Ishikawa (cell line): Measurements from ENCODE around the gene TMEFF2.

Experiments
- CEBPB ChIP-seq: IDR thresholded peaks from 2 replicates; pipeline ENCODE4 v1.6.1; 2012
- CREB1 ChIP-seq: IDR thresholded peaks from 2 replicates; pipeline ENCODE4 v1.6.1; 2012; ENCODE audit warnings: low read depth
- EGR1 ChIP-seq: IDR thresholded peaks from 2 replicates; pipeline ENCODE4 v1.6.1; 2012
- EP300 ChIP-seq: IDR thresholded peaks from 2 replicates; pipeline ENCODE4 v1.6.1; 2012; ENCODE audit warnings: borderline replicate concordance
- FOXM1 ChIP-seq: IDR thresholded peaks from 2 replicates; pipeline ENCODE4 v1.6.1; 2012; ENCODE audit warnings: low read depth, borderline replicate concordance
- NFIC ChIP-seq: IDR thresholded peaks from 2 replicates; pipeline ENCODE4 v1.6.1; 2012
- RAD21 ChIP-seq: IDR thresholded peaks from 2 replicates; pipeline ENCODE4 v1.6.1; 2012; ENCODE audit warnings: low read depth
- TAF1 ChIP-seq: IDR thresholded peaks from 2 replicates; pipeline ENCODE4 v1.6.1; 2012; ENCODE audit warnings: low read depth, mild to moderate bottlenecking
- TCF12 ChIP-seq: IDR thresholded peaks from 2 replicates; pipeline ENCODE4 v1.6.1; 2012; ENCODE audit warnings: low read depth
- TEAD4 ChIP-seq: IDR thresholded peaks from 2 replicates; pipeline ENCODE4 v1.6.1; 2012
- YY1 ChIP-seq: IDR thresholded peaks from 2 replicates; pipeline ENCODE4 v1.6.1; 2012; ENCODE audit warnings: low read depth
- ZBTB7A ChIP-seq: IDR thresholded peaks from 2 replicates; pipeline ENCODE4 v1.6.1; 2012; ENCODE audit warnings: low read depth
- TF ChIP-seq, protein P1 (sequence below): IDR thresholded peaks from 2 replicates; pipeline ENCODE4 v1.6.1; 2012
- TF ChIP-seq, protein P2 (sequence below): IDR thresholded peaks from 2 replicates; pipeline ENCODE4 v1.6.1; 2012; ENCODE audit warnings: low read depth, mild to moderate bottlenecking
- TF ChIP-seq, protein P3 (sequence below): IDR thresholded peaks from 2 replicates; pipeline ENCODE4 v1.6.1; 2012

The TMEFF2 gene

DNA sequence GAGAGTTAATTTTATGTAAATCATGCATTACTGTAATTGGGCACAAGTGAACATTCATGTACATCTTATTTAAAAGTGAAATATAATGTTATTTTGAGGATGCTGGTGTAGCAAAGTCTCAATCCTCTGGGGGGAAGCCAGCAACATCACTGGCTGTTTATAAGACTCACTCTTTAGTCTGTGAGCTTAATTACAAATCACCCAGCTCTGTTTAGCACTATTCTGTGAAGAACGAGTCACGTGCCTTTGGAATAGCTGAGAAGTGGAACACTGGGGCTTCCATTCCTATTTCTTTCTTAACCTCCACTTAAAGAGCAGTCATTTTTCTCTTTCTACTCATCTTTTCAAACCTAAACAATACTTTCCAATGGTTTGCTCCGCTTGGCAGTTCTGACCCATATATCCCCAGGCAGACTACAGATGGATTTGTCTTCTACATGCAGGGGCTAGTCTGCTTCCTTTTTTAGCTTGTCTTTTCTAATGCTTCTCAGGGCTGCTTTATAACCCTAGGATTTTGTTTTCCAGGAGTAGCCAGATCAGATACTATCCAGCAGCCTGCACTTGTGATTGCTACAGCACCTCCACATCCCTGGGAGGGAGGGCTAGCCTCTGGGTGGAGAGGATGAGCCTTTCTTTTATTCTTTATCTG is 252.5 kb downstream of the TMEFF2 start:
- TF ChIP-seq EP300 (no peak), CREB1 (no peak), TAF1 (no peak), FOXM1 (no peak), TCF12 (no peak), EGR1 (no peak), RAD21 (no peak), YY1 (no peak), ZBTB7A (no peak), CEBPB (no peak), NFIC (no peak), TEAD4 (no peak)
- TF ChIP-seq, protein P1, sequence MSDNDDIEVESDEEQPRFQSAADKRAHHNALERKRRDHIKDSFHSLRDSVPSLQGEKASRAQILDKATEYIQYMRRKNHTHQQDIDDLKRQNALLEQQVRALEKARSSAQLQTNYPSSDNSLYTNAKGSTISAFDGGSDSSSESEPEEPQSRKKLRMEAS = no peak
- TF ChIP-seq, protein P2, sequence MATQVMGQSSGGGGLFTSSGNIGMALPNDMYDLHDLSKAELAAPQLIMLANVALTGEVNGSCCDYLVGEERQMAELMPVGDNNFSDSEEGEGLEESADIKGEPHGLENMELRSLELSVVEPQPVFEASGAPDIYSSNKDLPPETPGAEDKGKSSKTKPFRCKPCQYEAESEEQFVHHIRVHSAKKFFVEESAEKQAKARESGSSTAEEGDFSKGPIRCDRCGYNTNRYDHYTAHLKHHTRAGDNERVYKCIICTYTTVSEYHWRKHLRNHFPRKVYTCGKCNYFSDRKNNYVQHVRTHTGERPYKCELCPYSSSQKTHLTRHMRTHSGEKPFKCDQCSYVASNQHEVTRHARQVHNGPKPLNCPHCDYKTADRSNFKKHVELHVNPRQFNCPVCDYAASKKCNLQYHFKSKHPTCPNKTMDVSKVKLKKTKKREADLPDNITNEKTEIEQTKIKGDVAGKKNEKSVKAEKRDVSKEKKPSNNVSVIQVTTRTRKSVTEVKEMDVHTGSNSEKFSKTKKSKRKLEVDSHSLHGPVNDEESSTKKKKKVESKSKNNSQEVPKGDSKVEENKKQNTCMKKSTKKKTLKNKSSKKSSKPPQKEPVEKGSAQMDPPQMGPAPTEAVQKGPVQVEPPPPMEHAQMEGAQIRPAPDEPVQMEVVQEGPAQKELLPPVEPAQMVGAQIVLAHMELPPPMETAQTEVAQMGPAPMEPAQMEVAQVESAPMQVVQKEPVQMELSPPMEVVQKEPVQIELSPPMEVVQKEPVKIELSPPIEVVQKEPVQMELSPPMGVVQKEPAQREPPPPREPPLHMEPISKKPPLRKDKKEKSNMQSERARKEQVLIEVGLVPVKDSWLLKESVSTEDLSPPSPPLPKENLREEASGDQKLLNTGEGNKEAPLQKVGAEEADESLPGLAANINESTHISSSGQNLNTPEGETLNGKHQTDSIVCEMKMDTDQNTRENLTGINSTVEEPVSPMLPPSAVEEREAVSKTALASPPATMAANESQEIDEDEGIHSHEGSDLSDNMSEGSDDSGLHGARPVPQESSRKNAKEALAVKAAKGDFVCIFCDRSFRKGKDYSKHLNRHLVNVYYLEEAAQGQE = no peak
- TF ChIP-seq, protein P3, sequence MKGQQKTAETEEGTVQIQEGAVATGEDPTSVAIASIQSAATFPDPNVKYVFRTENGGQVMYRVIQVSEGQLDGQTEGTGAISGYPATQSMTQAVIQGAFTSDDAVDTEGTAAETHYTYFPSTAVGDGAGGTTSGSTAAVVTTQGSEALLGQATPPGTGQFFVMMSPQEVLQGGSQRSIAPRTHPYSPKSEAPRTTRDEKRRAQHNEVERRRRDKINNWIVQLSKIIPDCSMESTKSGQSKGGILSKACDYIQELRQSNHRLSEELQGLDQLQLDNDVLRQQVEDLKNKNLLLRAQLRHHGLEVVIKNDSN = no peak

DNA sequence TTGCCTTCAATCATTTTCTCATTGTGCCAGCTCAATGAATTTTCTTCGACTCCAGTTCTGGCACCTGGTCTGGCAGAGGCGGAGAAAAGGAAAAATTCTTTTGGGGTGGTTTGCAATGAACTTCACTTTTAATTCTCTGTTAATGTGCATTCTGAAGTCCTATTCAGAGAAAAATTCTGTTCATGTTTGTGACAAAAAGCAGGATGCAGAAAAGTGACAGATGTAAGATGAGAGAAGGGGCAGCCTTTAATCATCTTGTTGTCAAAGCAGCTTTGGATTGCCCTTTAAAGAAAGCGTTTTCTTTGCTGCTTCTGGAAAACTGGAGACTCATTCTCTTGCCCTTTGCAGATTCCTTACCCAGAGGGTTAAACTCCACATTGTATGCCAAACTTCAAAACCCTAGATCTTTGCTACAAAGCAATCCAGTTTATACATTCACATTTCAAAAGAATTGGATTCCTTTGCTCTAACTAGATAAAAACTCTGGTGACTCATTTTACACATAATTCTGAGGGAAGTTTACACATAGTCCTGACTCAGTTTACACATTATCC is 253.3 kb downstream of the TMEFF2 start:
- no peak for TF ChIP-seq TAF1
- no peak for TF ChIP-seq ZBTB7A
- TF ChIP-seq, protein P2 = no peak
- no peak for TF ChIP-seq RAD21
- TF ChIP-seq CREB1 = no peak

DNA sequence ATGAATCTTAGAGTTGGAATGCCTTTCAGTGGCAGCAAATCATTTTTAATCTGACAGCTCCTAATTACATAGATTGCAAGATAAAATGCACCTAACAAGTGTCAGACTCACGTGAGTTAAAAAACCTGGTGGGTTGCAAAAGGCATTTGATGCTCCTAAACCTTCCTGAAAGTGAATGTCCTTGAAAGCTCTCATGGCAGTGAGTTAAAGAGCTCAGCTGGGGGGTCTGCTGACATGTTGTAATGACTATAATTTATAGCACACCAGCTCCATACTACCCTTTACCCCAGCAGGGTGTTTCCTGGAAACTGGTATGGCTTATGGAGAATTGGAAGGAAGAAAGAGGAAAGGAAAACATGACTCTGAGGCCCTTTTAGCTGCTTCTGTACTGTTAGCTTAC is 256.0 kb downstream of the TMEFF2 start:
- no peak for TF ChIP-seq RAD21
- TF ChIP-seq CEBPB = no peak
- TF ChIP-seq TAF1 = no peak
- TF ChIP-seq NFIC = no peak
- TF ChIP-seq, protein P2 = no peak
- no peak for TF ChIP-seq CREB1
- no peak for TF ChIP-seq EGR1
- TF ChIP-seq EP300 = no peak
- TF ChIP-seq TEAD4 = no peak
- TF ChIP-seq, protein P1 = no peak
- TF ChIP-seq, protein P3 = no peak
- no peak for TF ChIP-seq FOXM1
- no peak for TF ChIP-seq YY1
- no peak for TF ChIP-seq ZBTB7A
- TF ChIP-seq TCF12 = no peak

DNA sequence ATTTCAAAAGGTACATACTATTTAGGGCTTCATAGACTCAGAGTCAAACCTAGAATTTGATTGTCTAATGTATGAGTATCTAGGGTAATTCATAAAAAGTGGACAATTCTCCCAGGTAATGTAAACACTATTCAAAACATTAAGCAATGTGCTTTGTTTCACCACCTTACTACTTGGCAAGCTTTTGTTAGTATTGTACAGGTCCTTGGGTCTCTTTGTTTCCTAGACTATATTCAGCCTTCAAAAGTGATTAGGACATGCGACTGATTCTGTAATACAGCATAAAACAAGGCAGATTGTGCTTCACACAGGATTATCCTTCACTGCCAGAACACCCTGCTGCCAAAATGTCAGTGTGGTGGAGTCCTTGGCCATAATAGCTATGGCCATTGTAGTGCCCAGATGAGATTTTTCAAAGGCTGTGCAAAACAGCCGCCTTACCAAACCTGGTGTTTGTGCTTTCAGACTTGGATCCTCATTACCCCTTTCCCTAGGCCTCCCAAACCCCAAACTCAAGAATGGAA is 257.8 kb downstream of the TMEFF2 start:
- TF ChIP-seq YY1 = no peak
- TF ChIP-seq, protein P3 = no peak
- no peak for TF ChIP-seq CREB1
- TF ChIP-seq NFIC = no peak
- TF ChIP-seq CEBPB = no peak
- TF ChIP-seq ZBTB7A = no peak
